GM23248 (cell line): ENCODE data around the gene IL19. TPM values are rescaled to one million over a fixed set of nuclear protein-coding genes. Genes with fewer than 3 reads are reported as not detected.

Experiments used
- DNase-seq: peaks from one replicate; pipeline ENCODE4 v3.0.0-alpha.2; 2015
- H2AFZ ChIP-seq: fragments of 200-600 bp; sonication (generic); 2 replicates; pipeline ENCODE4 v1.6.1; 2016; ENCODE audit warnings: antibody characterized with exemption
- H3F3A ChIP-seq: fragments of 200-600 bp; sonication (generic); 2 replicates; pipeline ENCODE4 v1.6.1; 2016; ENCODE audit warnings: mild to moderate bottlenecking, antibody characterized with exemption, mixed run types; ENCODE audit not compliant: insufficient read depth
- H3K27ac ChIP-seq: fragments of 200-600 bp; sonication (generic); 2 replicates; pipeline ENCODE4 v1.5.1; 2016; ENCODE audit warnings: mild to moderate bottlenecking
- H3K27me3 ChIP-seq: fragments of 200-600 bp; sonication (generic); replicated peaks from 2 replicates; pipeline ENCODE4 v1.6.1; 2016; ENCODE audit warnings: mild to moderate bottlenecking; ENCODE audit not compliant: insufficient read depth
- H3K36me3 ChIP-seq: fragments of 200-600 bp; sonication (generic); 2 replicates; pipeline ENCODE4 v1.6.1; 2016; ENCODE audit warnings: low read depth, mild to moderate bottlenecking
- H3K4me1 ChIP-seq: fragments of 200-600 bp; sonication (generic); 2 replicates; pipeline ENCODE4 v1.6.1; 2016; ENCODE audit warnings: mild to moderate bottlenecking; ENCODE audit not compliant: insufficient read depth
- H3K4me2 ChIP-seq: fragments of 200-600 bp; sonication (generic); one replicate; pipeline ENCODE4 v1.6.1; 2016; ENCODE audit warnings: mild to moderate bottlenecking; ENCODE audit not compliant: unreplicated experiment
- H3K4me3 ChIP-seq: fragments of 200-600 bp; sonication (generic); 2 replicates; pipeline ENCODE4 v1.5.1; 2016; ENCODE audit warnings: mild to moderate bottlenecking
- H3K79me2 ChIP-seq: fragments of 200-600 bp; sonication (generic); 2 replicates; pipeline ENCODE4 v1.6.1; 2016; ENCODE audit warnings: mild to moderate bottlenecking; ENCODE audit not compliant: insufficient read depth
- H3K9ac ChIP-seq: fragments of 200-600 bp; sonication (generic); 2 replicates; pipeline ENCODE4 v1.6.1; 2016; ENCODE audit warnings: mild to moderate bottlenecking
- H3K9me2 ChIP-seq: fragments of 200-600 bp; sonication (generic); 2 replicates; pipeline ENCODE4 v1.6.1; 2016; ENCODE audit warnings: mixed run types, mild to moderate bottlenecking, moderate library complexity; ENCODE audit not compliant: insufficient read depth
- H3K9me3 ChIP-seq: fragments of 200-600 bp; sonication (generic); one replicate; pipeline ENCODE4 v1.6.1; 2017; ENCODE audit warnings: low read depth
- H4K20me1 ChIP-seq: fragments of 200-600 bp; sonication (generic); 2 replicates; pipeline ENCODE4 v1.6.0; 2016; ENCODE audit not compliant: insufficient read depth
- EZH2 ChIP-seq: fragments of 200-600 bp; sonication (generic); IDR thresholded peaks from 2 replicates; pipeline ENCODE4 v1.6.1; 2018; ENCODE audit warnings: antibody characterized with exemption, mild to moderate bottlenecking; ENCODE audit not compliant: insufficient read depth, poor library complexity, severe bottlenecking
- EZH2phosphoT487 ChIP-seq: fragments of 200-600 bp; sonication (generic); IDR thresholded peaks from 2 replicates; pipeline ENCODE4 v1.6.1; 2018; ENCODE audit warnings: antibody characterized with exemption, moderate library complexity, mild to moderate bottlenecking, low read depth; ENCODE audit not compliant: insufficient read depth
- WGBS, 2 experiments: methylation state at CpG; one replicate each; pipeline ENCODE4 v1.1.6; 2015 to 2017; ENCODE audit warnings: low lambda C conversion rate in 2 of 2, low coverage in 1 of 2; ENCODE audit errors: missing lambda C conversion rate in 2 of 2; 5-methylcytosine and 5-hydroxymethylcytosine counted together
- in situ Hi-C: fragments of 300-500 bp; cut with MboI; formaldehyde crosslinking; loops from 2 replicates; pipeline ENCODE4 v1.15.0; 2020
- polyA plus RNA-seq: library from polyadenylated mRNA; unstranded; fragments of >200 nt; fragmentation: Nextera tagmentation; extraction: Ambion mirVana; gene quantifications from 2 replicates; pipeline ENCODE4 v1.2.1, GENCODE V29; 2016
- total RNA-seq: library from RNA; depleted of rRNA; stranded (reverse); fragments of >200 nt; shearing (Covaris generic); gene quantifications from 2 replicates; pipeline ENCODE4 v1.2.3, GENCODE V29; 2014

Gene IL19
- total and polyA plus RNA-seq, 2 experiments from 2014 or later = not detected

GRCh38 chr1:206800411-206800810 is 29.8 kb downstream of the IL19 start:
- no peak overlapping the region for H3K4me2 ChIP-seq
- TF ChIP-seq EZH2 = no peak
- TF ChIP-seq EZH2phosphoT487 = no peak
- 55 to 57% methylated on average over 3 of the region's 3 CpGs for WGBS, 2 experiments
- H3K9me2 ChIP-seq = no peaks in the 10 kb centered on the region
- peak; percentile 63 for DNase-seq
- no peaks in the 10 kb centered on the region for H4K20me1 ChIP-seq
- H3K36me3 ChIP-seq = no peaks in the 10 kb centered on the region
- H3K4me1 ChIP-seq = peaks cover 16% of the 10 kb centered on the region
- H3K79me2 ChIP-seq = no peaks in the 10 kb centered on the region
- H3K9ac ChIP-seq = no peak overlapping the region
- H2AFZ ChIP-seq = no peak overlapping the region
- no peak overlapping the region for H3K27ac ChIP-seq
- in situ Hi-C loops = no loop called here
- H3K4me3 ChIP-seq = no peak overlapping the region
- H3K27me3 ChIP-seq = no peaks in the 10 kb centered on the region
- no peaks in the 10 kb centered on the region for H3K9me3 ChIP-seq
- peaks cover 11% of the 10 kb centered on the region; the same call in 1 of the 2 replicates for H3F3A ChIP-seq

GRCh38 chr1:206800891-206801290 is 30.3 kb downstream of the IL19 start:
- 72 to 79% methylated on average over 3 of the region's 3 CpGs for WGBS, 2 experiments
- in situ Hi-C loops = no loop called here
- DNase-seq = no peak

GRCh38 chr1:206801467-206801866 is 30.9 kb downstream of the IL19 start:
- Histone ChIP-seq H3K9ac (no peak overlapping the region), H4K20me1 (no peaks in the 10 kb centered on the region), H3K4me1 (peaks cover 16% of the 10 kb centered on the region), H3K9me2 (no peaks in the 10 kb centered on the region), H3K27me3 (no peaks in the 10 kb centered on the region), H3K4me2 (no peak overlapping the region), H2AFZ (no peak overlapping the region), H3K4me3 (no peak overlapping the region), H3K36me3 (no peaks in the 10 kb centered on the region), H3K27ac (no peak overlapping the region), H3K79me2 (no peaks in the 10 kb centered on the region), H3F3A (peaks cover 11% of the 10 kb centered on the region; the same call in 1 of the 2 replicates), H3K9me3 (no peaks in the 10 kb centered on the region)
- in situ Hi-C loops = no loop called here
- 100% methylated on average over 1 of the region's 1 CpG for WGBS, 2 experiments
- TF ChIP-seq EZH2phosphoT487 = no peak
- TF ChIP-seq EZH2 = no peak
- DNase-seq = no peak

More at GRCh38 chr1:206800891-206801290, 30.3 kb downstream of the IL19 start:
- Histone ChIP-seq H2AFZ (no peak overlapping the region), H3K4me3 (no peak overlapping the region), H3K27ac (no peak overlapping the region), H3K4me1 (peaks cover 16% of the 10 kb centered on the region), H3K9me3 (no peaks in the 10 kb centered on the region), H3K4me2 (peak overlapping the region; percentile 9), H3K9ac (no peak overlapping the region), H3K79me2 (no peaks in the 10 kb centered on the region), H3K27me3 (no peaks in the 10 kb centered on the region), H3F3A (peaks cover 11% of the 10 kb centered on the region; the same call in 1 of the 2 replicates), H4K20me1 (no peaks in the 10 kb centered on the region), H3K36me3 (no peaks in the 10 kb centered on the region), H3K9me2 (no peaks in the 10 kb centered on the region)
- TF ChIP-seq EZH2phosphoT487 = no peak
- no peak for TF ChIP-seq EZH2

GRCh38 chr1:206802401-206802800 is 31.8 kb downstream of the IL19 start:
- Histone ChIP-seq H3K4me1 (peaks cover 16% of the 10 kb centered on the region), H3K4me2 (no peak overlapping the region), H3K79me2 (no peaks in the 10 kb centered on the region), H3K9me3 (no peaks in the 10 kb centered on the region), H3K9ac (no peak overlapping the region), H3K27me3 (no peaks in the 10 kb centered on the region), H4K20me1 (no peaks in the 10 kb centered on the region), H2AFZ (no peak overlapping the region), H3K36me3 (no peaks in the 10 kb centered on the region), H3K27ac (no peak overlapping the region), H3K9me2 (no peaks in the 10 kb centered on the region), H3K4me3 (no peak overlapping the region), H3F3A (peaks cover 11% of the 10 kb centered on the region; the same call in 1 of the 2 replicates)
- DNase-seq = peak; percentile 69
- TF ChIP-seq EZH2 = no peak
- TF ChIP-seq EZH2phosphoT487 = no peak
- WGBS, 2 experiments = 42 to 44% methylated on average over 4 of the region's 4 CpGs
- in situ Hi-C loops = no loop called here
